Stimulated activated naive CD8-positive, alpha-beta T cell treated with anti-CD3 and anti-CD28 coated beads, Interleukin-15, Interleukin-2, amounts not matched to agents 100 ng/mL and 50 ng/mL, for 24 hours (primary cell): ENCODE data around the gene MAP4K1.

Experiments
- H3K27ac Mint-ChIP-seq: one replicate; pipeline ENCODE4 v1.8.0; 2021; ENCODE audit warnings: mild to moderate bottlenecking, mixed read lengths
- H3K27me3 Mint-ChIP-seq: one replicate; pipeline ENCODE4 v1.8.0; 2021; ENCODE audit warnings: mixed read lengths
- H3K36me3 Mint-ChIP-seq: one replicate; pipeline ENCODE4 v1.8.0; 2021; ENCODE audit warnings: low read depth, mixed read lengths
- H3K4me1 Mint-ChIP-seq: one replicate; pipeline ENCODE4 v1.8.0; 2021; ENCODE audit warnings: low read depth, mixed read lengths
- H3K4me3 Mint-ChIP-seq: one replicate; pipeline ENCODE4 v1.8.0; 2021; ENCODE audit warnings: mild to moderate bottlenecking, mixed read lengths
- H3K9me3 Mint-ChIP-seq: one replicate; pipeline ENCODE4 v1.8.0; 2021; ENCODE audit warnings: mixed read lengths

The MAP4K1 gene

DNA sequence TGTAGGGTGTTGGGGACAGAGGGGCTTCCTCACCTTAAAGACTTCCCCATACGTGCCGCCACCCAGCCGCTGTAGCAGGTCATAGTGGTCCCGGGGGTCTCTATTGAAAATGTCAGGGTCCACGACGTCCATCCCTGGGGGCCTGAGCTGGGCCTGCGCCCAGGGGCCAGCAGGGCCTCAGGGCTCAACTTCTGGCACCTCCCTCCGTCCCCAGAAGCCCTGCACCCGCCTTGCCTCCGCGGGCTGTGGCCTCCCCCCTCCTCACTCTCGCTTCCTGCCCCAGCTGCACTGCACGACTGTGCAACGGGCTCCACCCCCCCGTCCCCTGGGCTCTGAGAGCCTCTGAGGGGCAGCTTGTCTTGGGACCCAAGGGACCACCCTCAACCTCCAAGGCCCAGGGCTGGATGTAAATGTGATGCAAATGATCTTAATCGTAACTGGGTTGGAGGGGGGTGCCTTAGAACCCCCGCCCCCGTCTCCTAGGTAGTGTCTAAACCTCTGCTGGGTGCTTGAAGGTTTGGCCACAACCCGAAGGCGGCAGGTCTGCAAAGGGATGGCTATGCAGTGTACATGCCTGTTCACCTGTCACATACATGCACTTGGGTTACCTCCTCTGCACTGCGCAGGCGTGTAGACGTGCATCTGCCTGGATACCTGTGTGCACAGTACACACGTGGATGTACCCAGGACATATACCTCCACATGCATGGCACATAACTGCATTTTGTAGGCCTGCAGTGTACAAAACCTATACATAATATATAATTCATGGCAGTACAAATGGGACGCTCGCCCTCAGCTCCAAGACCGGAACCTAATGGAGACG is at the start of gene MAP4K1:
Gene MAP4K1, minus strand, starts transcription at position 190 of the 826 bp plus-strand sequence. Its CDS starts 58 bp downstream, at position 132.
- peaks cover 51% of the 10 kb centered on the region for H3K4me1 Mint-ChIP-seq
- peaks cover 46% of the 10 kb centered on the region for H3K36me3 Mint-ChIP-seq

DNA sequence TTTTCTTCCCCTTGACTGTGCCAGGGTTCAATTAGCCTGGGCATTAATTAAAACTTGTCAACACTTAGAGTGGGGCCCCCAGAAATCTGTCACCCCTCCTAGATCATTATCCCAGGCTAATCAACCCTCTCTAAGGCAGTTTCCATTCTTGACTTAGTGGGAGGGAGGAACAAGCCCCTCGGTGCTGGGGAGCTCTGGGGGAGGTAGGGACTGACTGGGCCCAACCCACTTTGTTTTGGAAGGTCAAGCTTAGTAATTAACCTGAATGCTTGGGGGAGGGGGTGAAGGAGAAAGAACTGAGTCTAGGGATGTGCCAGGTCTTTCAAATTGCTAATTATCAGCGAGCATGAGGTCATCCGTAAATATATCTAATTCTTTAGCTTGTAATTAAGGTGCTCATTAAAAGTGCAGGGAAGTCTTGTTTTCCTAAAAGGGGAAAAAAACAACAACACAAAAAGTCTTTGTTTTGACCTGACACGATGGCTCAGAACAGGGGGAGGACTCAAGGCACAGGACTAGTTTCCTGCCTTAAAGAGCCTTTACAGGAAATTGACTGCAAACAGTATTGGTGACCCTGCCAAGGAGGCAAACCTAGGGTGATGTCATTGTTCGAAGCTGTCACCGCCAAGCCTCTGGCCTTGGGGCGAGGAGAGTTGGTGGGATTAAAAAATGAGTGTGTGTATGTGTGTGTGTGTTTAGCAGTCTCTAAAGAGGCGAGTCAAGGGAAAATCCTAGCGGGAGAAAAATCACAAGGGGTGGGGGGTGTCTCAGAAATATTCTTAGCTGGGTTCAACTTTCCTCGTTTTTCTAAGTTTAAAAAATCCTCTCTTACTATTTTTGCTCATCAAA is 49.1 kb upstream of the MAP4K1 start:
- H3K36me3 Mint-ChIP-seq: peaks cover 27% of the 10 kb centered on the region
- peak overlapping the region; percentile 92 for H3K27ac Mint-ChIP-seq
- H3K4me3 Mint-ChIP-seq: peak overlapping the region; percentile 38
- no peaks in the 10 kb centered on the region for H3K9me3 Mint-ChIP-seq
- no peaks in the 10 kb centered on the region for H3K27me3 Mint-ChIP-seq
- peaks cover 84% of the 10 kb centered on the region for H3K4me1 Mint-ChIP-seq

More for the DNA sequence above, at the start of gene MAP4K1:
- H3K27ac Mint-ChIP-seq: peak within 1 kb of the TSS; percentile 100
- H3K27me3 Mint-ChIP-seq: no peaks in the 10 kb centered on the region
- peak within 1 kb of the TSS; percentile 100 for H3K4me3 Mint-ChIP-seq
- H3K9me3 Mint-ChIP-seq: no peaks in the 10 kb centered on the region

DNA sequence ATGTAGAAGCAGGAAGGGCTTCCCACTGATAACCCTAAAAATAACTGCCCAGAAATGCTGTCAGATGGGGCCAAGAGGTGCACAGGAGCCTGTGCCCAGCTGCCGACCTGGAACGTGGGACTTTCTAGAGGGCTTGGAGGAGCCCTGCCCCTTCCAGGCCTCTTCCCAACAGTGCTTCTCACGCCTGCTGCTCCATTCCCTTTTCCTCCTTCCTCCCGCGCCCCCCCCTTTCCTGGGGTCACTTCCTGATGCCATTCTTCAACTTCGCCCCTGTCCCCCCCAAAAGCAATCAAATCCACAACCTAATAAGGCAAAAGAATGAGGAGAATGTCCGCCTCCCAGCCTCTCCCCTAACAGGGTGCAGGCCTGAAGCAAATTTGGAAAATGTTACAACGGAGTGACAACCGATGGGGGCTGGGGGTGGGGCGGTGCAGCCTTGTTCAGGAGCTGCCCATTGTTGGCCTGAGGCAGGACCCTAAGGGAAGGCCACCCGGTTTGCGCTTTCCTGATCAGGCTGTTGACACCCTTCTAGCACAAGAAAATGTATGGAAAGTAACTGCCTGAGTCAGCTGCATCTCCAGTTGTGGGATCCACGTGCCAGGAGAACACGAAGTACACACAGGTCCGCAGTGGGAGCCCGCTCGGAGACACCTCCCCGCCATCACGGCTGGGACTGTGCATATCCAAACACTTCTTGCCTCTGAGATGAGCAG is 48.4 kb upstream of the MAP4K1 start:
- Mint-ChIP-seq H3K36me3 (peaks cover 28% of the 10 kb centered on the region), H3K4me3 (no peak overlapping the region), H3K4me1 (peaks cover 88% of the 10 kb centered on the region), H3K9me3 (no peaks in the 10 kb centered on the region), H3K27me3 (no peaks in the 10 kb centered on the region), H3K27ac (peak overlapping the region; percentile 92)

DNA sequence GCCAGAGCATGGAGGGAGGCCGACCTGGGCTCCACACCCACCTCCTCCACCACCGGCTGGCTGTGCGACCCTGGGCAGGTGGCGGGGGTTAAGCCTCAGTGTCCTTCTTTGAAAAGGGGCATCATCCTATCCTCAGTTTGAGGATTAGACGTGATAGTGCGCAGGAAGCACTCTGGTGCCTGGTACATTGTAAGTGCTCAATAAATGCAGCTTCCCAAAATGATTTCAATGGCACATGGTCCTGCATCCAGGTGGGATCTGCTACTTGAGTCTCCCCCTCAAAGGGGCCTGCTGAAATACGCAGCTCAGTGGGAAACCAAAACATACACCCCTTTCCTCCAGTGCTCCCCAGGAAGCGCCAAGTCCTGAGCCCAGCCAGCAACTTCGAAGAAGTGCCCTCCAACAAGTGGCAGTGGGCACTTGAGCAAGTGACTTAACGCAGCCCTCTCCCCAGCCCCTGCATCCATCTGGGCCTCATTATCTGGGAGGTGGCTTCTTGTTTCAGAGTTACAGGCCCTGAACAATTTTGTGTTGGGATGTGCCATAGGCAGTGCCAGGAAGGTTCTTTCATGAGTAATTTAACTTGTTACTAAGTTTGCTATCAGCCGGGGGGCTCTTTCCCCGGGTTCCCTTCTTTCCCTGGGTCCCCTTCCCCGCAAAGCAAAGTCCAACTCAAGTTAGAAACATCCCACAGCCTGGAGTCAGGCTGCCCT is 47.6 kb upstream of the MAP4K1 start:
- peaks cover 86% of the 10 kb centered on the region for H3K4me1 Mint-ChIP-seq
- H3K4me3 Mint-ChIP-seq: no peak overlapping the region
- H3K9me3 Mint-ChIP-seq: no peaks in the 10 kb centered on the region
- H3K27ac Mint-ChIP-seq: no peak overlapping the region
- no peaks in the 10 kb centered on the region for H3K27me3 Mint-ChIP-seq
- H3K36me3 Mint-ChIP-seq: peaks cover 34% of the 10 kb centered on the region

DNA sequence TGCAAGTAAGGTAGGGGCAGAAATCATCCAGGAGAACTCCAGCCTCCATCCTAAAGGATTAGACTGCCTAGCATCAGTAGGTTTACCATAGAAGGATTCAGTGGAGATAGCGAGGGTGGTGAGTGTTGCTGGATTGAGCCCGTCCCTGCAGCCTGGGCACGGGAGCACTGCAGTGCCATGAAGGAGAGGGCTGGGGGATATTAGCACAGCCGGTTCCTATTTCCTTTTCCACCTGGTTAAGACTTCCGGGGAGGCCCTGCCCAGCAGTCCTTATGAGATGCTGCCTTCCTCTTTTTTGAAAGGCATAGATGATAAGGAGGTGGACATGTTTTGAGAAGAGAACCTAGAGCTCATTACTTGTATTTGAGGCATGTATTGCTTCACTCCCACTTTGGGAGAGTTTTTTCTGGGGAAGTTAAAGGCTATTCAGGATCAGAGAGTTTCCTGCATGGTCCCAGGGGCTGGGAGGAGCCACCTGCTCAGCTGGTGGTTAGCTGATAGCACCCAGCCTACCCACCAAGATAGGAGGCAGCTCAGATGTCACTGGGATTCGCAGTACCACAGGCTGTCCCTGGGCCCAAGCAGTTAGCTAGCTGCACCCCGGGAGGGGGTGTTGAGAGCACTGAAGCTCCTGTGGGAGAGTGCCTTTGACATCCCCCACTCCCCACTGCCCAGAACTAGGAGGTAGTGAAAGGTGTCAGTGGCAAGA is 46.9 kb upstream of the MAP4K1 start:
- Mint-ChIP-seq H3K4me3 (no peak overlapping the region), H3K27me3 (no peaks in the 10 kb centered on the region), H3K4me1 (peaks cover 79% of the 10 kb centered on the region)

DNA sequence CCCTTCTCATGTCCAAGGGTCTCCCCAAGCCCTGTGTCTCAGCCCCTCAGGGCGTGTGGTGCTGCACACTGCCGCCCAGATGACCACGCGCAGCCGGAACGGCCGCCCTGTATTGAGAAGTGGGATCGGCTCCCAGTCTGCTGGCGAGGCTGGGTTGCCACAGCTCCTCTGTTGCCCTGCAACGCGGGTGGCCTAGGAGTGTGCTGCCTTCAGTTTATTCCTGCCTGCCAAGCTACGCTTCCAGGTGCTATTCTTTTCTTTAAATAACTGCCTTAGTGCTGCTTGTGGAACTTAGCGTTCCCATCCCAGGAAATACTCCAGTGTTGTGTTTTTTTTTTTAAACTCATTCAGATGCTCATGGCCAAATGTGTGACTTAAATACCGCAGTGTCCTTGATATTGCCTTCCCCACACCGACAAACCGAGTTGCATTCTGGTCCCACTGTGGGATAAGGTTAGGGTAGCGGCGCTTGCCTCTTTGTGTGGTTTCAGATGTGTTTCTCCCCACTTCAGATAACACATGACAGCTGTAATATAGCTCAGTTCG is 46.3 kb upstream of the MAP4K1 start:
- Mint-ChIP-seq H3K9me3 (no peaks in the 10 kb centered on the region), H3K27ac (no peak overlapping the region), H3K36me3 (peaks cover 27% of the 10 kb centered on the region), H3K4me3 (no peak overlapping the region), H3K4me1 (peaks cover 73% of the 10 kb centered on the region), H3K27me3 (no peaks in the 10 kb centered on the region)

More for the DNA sequence above, 46.9 kb upstream of the MAP4K1 start:
- Mint-ChIP-seq H3K27ac (peak overlapping the region; percentile 5), H3K9me3 (no peaks in the 10 kb centered on the region), H3K36me3 (peaks cover 33% of the 10 kb centered on the region)

DNA sequence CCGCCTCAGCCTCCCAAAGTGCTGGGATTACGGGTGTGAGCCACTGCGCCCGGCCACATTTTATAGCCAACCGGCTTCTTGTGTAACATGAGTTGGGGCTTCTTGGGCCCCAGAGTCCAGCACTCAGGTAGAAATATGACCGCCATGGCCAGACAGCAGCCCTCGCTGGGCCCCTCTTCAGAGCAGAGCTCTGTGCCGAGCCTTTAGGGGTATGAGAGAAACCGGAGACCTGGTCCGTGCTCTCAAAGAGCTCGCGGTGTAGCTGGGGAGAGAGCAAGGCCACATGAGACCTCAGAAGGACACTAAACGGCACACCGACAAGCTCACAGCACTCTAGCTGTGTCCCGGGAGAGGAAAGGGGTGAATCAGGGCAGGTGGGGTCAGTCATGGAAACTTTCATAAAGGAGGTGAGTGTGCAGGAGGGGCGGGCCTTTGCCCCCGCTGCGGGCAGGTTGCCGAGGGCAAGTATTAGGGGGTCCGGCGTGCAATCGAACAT is 45.5 kb upstream of the MAP4K1 start:
- Mint-ChIP-seq H3K9me3 (no peaks in the 10 kb centered on the region), H3K27ac (no peak overlapping the region), H3K27me3 (no peaks in the 10 kb centered on the region), H3K4me3 (no peak overlapping the region), H3K36me3 (peaks cover 24% of the 10 kb centered on the region), H3K4me1 (peaks cover 71% of the 10 kb centered on the region)

DNA sequence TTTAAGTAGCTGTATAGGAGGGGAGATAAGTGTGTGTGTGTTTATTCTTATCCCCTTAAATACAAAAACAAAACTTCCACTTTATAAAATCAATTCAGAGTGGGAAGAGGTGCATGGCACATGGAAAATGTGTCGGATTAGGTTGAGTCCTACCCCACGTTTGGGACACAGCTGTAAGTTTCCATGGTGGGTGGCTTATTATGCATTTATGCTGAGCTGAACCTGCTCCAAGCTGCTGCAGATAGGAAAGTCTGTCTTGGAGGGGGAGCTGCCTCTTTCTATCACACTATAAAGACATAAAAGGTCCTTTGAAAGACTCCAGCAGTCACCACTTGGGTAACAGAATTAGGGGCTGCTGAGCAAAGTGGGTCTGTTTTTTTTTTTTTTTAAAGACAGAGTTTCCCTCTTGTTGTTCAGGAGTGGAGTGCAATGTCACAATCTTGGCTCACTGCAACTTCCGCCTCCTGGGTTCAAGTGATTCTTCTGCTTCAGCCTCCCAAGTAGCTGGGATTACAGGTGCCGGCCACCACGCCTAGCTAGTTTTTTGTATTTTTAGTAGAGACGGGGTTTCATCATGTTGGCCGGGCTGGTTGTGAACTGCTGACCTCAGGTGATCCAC is 44.9 kb upstream of the MAP4K1 start:
- H3K36me3 Mint-ChIP-seq: peaks cover 28% of the 10 kb centered on the region
- H3K27ac Mint-ChIP-seq: no peak overlapping the region
- H3K4me3 Mint-ChIP-seq: no peak overlapping the region
- no peaks in the 10 kb centered on the region for H3K27me3 Mint-ChIP-seq
- H3K4me1 Mint-ChIP-seq: peaks cover 71% of the 10 kb centered on the region
- no peaks in the 10 kb centered on the region for H3K9me3 Mint-ChIP-seq

DNA sequence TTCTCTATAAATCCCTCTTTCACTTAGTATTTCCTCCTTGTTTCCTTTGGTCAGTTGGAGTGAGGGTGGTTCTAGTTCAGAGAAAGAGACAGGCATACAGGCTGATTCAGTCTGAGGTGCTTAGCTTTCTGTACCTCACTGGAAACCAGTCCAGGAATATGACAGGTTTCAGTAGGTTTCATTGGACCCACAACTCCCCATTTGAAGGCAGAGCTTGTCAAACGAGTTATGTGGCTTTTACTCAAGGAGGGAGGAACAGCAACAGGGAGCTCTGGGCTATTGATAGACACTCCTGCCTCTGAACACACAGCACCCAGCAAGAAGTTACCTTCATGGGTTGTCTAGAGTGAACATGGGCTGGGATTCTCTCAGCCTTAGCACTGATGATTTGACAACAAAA is 44.2 kb upstream of the MAP4K1 start:
- Mint-ChIP-seq H3K27ac (no peak overlapping the region), H3K27me3 (no peaks in the 10 kb centered on the region), H3K36me3 (peaks cover 28% of the 10 kb centered on the region), H3K9me3 (no peaks in the 10 kb centered on the region), H3K4me3 (no peak overlapping the region), H3K4me1 (peaks cover 71% of the 10 kb centered on the region)

DNA sequence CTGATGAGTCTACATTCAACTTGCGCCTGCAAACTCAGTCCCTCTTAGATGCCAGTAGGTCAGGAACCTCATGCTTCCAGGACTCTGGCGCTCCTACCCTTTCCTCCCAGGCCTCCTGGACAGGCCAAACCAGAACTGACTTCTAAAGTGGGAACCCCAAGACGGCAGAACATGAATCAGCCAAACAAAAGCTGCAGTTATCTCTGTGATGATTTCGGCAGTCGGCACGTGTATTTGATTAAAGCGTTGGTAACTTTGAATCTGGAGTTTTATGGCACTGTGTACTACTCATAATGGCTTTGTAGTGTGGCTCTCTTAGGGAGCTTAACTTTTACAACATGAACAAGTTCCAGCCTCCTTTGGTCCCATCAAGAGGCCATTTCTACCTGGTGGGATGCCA is 43.4 kb upstream of the MAP4K1 start:
- Mint-ChIP-seq H3K27ac (no peak overlapping the region), H3K36me3 (peaks cover 30% of the 10 kb centered on the region), H3K27me3 (no peaks in the 10 kb centered on the region), H3K4me3 (no peak overlapping the region), H3K9me3 (no peaks in the 10 kb centered on the region), H3K4me1 (peaks cover 71% of the 10 kb centered on the region)

DNA sequence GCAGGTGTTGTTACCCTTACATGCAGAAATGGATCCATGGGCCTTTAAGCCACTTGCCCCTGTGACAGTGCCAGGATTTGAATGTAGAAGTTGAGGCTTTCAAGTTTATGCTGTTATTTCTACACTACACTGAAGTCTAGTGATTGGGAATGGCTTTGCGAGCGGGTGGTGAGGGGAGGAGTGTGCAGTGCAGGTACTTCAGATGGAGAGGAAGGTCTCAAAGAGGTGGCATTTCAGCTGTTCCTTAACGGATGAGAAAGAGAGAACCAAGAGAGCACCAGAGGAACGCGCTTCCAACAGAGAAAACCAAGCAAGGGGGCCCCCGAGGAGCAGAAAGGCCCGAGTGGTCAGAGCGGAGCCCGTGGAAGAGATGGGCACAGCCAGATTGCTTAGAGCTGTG is 43.0 kb upstream of the MAP4K1 start:
- no peaks in the 10 kb centered on the region for H3K27me3 Mint-ChIP-seq
- no peaks in the 10 kb centered on the region for H3K9me3 Mint-ChIP-seq
- H3K36me3 Mint-ChIP-seq: peaks cover 30% of the 10 kb centered on the region
- no peak overlapping the region for H3K27ac Mint-ChIP-seq
- H3K4me3 Mint-ChIP-seq: no peak overlapping the region
- peaks cover 71% of the 10 kb centered on the region for H3K4me1 Mint-ChIP-seq

DNA sequence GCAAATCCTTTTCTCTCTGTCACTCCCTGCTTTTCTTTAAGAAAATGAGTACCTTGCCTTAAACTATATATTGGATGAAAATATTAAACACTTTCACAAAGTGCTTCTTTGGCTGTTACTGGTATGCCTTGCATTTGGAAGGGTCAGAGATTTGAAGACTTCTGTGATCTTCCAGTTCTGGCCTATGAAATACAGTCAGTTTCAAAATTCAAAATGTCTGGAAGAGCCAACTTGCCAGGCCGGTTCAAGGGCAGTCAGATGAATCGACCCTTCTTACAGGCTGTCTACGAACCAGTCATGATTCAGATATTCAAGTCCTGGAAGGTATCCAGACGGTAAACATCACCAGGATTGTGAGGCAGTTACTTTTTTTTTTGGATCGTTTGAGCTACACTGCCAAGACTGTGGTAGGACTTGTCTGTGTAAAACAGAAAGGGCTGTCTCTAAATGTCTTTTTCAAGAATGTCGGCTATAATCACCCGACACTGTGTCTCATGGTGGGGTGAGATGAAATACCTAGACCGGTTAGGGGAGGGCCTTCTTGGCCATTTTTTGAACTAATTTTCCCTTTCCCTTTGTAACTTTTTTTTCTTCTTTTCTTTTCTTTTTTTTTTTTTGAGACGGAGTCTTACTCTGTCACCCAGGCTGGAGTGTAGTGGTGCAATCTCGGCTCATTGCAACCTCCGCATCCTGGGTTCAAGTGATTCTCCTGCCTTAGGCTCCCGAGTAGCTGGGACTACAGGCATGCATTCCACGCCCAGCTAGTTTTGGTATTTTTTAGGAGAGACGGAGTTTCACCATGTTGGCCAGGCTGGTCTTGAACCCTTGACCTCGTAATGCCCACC is 40.9 kb upstream of the MAP4K1 start:
- H3K4me3 Mint-ChIP-seq: no peak overlapping the region
- H3K9me3 Mint-ChIP-seq: no peaks in the 10 kb centered on the region
- peaks cover 73% of the 10 kb centered on the region for H3K4me1 Mint-ChIP-seq
- H3K36me3 Mint-ChIP-seq: peaks cover 30% of the 10 kb centered on the region
- H3K27ac Mint-ChIP-seq: peak overlapping the region; percentile 36
- H3K27me3 Mint-ChIP-seq: no peaks in the 10 kb centered on the region
